Measurements from ENCODE around the gene CFAP74. TPM values are rescaled to one million over a fixed set of nuclear protein-coding genes. Genes with fewer than 3 reads are reported as not detected.
A peak's percentile ranks its signal among the peaks of the same experiment; 100 is the strongest.

CFAP74 gene
- total and polyA plus RNA-seq, 9 of the 15 experiments (the other 6 are each of a cell fraction or from before 2014, with no cell fraction given) = 0.03 to 0.15 (median 0.05) TPM; not detected in 6

DNA sequence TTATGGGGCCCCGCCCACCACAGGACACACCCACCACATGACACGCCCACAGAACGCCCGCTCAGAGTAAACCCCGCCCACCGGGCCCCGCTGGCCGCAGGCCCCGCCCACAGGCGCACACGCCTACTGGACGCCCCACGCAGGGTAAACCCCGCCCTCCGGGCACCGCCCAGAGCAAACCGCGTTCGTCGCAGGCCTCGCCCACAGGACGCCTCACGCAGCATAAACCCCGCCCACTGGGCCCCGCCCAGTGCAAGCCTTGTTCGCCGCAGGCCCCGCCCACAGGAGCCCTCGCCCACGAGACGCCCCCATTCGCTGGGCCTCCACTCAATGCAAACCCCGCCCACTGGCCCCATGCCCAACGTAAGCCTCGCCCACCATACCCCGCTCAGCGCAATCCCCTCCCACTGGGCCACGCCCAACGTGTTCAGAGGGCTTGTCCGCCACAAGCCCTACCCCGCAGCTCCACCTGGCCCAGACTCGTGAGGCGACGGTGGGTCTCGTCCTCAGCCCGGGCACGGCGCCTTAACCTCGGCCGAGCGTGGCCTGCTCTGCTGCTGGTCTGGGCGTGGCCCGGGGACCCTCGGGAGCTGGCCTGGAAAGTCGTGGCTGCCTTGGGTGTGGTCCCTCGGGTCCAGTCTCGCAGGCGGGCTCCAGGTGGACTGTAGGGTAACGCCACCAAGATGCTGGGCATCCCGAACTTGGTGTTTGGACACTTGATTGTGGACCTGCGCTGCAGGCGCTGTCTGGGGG, 84.1 kb downstream of the CFAP74 start (continued):
- TF ChIP-seq, protein P1, sequence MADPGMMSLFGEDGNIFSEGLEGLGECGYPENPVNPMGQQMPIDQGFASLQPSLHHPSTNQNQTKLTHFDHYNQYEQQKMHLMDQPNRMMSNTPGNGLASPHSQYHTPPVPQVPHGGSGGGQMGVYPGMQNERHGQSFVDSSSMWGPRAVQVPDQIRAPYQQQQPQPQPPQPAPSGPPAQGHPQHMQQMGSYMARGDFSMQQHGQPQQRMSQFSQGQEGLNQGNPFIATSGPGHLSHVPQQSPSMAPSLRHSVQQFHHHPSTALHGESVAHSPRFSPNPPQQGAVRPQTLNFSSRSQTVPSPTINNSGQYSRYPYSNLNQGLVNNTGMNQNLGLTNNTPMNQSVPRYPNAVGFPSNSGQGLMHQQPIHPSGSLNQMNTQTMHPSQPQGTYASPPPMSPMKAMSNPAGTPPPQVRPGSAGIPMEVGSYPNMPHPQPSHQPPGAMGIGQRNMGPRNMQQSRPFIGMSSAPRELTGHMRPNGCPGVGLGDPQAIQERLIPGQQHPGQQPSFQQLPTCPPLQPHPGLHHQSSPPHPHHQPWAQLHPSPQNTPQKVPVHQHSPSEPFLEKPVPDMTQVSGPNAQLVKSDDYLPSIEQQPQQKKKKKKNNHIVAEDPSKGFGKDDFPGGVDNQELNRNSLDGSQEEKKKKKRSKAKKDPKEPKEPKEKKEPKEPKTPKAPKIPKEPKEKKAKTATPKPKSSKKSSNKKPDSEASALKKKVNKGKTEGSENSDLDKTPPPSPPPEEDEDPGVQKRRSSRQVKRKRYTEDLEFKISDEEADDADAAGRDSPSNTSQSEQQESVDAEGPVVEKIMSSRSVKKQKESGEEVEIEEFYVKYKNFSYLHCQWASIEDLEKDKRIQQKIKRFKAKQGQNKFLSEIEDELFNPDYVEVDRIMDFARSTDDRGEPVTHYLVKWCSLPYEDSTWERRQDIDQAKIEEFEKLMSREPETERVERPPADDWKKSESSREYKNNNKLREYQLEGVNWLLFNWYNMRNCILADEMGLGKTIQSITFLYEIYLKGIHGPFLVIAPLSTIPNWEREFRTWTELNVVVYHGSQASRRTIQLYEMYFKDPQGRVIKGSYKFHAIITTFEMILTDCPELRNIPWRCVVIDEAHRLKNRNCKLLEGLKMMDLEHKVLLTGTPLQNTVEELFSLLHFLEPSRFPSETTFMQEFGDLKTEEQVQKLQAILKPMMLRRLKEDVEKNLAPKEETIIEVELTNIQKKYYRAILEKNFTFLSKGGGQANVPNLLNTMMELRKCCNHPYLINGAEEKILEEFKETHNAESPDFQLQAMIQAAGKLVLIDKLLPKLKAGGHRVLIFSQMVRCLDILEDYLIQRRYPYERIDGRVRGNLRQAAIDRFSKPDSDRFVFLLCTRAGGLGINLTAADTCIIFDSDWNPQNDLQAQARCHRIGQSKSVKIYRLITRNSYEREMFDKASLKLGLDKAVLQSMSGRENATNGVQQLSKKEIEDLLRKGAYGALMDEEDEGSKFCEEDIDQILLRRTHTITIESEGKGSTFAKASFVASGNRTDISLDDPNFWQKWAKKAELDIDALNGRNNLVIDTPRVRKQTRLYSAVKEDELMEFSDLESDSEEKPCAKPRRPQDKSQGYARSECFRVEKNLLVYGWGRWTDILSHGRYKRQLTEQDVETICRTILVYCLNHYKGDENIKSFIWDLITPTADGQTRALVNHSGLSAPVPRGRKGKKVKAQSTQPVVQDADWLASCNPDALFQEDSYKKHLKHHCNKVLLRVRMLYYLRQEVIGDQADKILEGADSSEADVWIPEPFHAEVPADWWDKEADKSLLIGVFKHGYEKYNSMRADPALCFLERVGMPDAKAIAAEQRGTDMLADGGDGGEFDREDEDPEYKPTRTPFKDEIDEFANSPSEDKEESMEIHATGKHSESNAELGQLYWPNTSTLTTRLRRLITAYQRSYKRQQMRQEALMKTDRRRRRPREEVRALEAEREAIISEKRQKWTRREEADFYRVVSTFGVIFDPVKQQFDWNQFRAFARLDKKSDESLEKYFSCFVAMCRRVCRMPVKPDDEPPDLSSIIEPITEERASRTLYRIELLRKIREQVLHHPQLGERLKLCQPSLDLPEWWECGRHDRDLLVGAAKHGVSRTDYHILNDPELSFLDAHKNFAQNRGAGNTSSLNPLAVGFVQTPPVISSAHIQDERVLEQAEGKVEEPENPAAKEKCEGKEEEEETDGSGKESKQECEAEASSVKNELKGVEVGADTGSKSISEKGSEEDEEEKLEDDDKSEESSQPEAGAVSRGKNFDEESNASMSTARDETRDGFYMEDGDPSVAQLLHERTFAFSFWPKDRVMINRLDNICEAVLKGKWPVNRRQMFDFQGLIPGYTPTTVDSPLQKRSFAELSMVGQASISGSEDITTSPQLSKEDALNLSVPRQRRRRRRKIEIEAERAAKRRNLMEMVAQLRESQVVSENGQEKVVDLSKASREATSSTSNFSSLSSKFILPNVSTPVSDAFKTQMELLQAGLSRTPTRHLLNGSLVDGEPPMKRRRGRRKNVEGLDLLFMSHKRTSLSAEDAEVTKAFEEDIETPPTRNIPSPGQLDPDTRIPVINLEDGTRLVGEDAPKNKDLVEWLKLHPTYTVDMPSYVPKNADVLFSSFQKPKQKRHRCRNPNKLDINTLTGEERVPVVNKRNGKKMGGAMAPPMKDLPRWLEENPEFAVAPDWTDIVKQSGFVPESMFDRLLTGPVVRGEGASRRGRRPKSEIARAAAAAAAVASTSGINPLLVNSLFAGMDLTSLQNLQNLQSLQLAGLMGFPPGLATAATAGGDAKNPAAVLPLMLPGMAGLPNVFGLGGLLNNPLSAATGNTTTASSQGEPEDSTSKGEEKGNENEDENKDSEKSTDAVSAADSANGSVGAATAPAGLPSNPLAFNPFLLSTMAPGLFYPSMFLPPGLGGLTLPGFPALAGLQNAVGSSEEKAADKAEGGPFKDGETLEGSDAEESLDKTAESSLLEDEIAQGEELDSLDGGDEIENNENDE (IDR thresholded peaks at IDR 0.05; ENCODE audit: low read depth, low read length) = no peak
- no peak for TF ChIP-seq ZNF444 (CRISPR knock-in tag; IDR thresholded peaks at IDR 0.05)
- no peak for TF ChIP-seq IRF2 (CRISPR knock-in tag; IDR thresholded peaks at IDR 0.05)
- no peak for TF ChIP-seq ZNF668 (CRISPR knock-in tag; IDR thresholded peaks at IDR 0.05)
- TF ChIP-seq, protein P2, sequence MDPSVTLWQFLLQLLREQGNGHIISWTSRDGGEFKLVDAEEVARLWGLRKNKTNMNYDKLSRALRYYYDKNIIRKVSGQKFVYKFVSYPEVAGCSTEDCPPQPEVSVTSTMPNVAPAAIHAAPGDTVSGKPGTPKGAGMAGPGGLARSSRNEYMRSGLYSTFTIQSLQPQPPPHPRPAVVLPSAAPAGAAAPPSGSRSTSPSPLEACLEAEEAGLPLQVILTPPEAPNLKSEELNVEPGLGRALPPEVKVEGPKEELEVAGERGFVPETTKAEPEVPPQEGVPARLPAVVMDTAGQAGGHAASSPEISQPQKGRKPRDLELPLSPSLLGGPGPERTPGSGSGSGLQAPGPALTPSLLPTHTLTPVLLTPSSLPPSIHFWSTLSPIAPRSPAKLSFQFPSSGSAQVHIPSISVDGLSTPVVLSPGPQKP (CRISPR knock-in tag; IDR thresholded peaks at IDR 0.05) = no peak
- no peak for TF ChIP-seq PML (IDR thresholded peaks at IDR 0.05; ENCODE audit: low read length)
- TF ChIP-seq, protein P3, sequence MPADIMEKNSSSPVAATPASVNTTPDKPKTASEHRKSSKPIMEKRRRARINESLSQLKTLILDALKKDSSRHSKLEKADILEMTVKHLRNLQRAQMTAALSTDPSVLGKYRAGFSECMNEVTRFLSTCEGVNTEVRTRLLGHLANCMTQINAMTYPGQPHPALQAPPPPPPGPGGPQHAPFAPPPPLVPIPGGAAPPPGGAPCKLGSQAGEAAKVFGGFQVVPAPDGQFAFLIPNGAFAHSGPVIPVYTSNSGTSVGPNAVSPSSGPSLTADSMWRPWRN (IDR thresholded peaks at IDR 0.05; ENCODE audit: low read depth) = no peak
- no peak for TF ChIP-seq ELF4 (CRISPR knock-in tag; IDR thresholded peaks at IDR 0.05)
- TF ChIP-seq GTF2A2 (tag; IDR thresholded peaks at IDR 0.05) = no peak
- TF ChIP-seq CHD4 (IDR thresholded peaks at IDR 0.05; ENCODE audit: insufficient read depth, insufficient replicate concordance, low read depth, low read length, poor library complexity, severe bottlenecking) = no peak
- TF ChIP-seq TEAD4 (IDR thresholded peaks at IDR 0.05; ENCODE audit: low read length) = 0 out of 2 replicates have a peak, but pooled peaks have one; percentile 18
- no peak for TF ChIP-seq TEAD4 (CRISPR knock-in tag; IDR thresholded peaks at IDR 0.05; ENCODE audit: borderline replicate concordance)
- no peak for TF ChIP-seq POLR2AphosphoS5 (IDR thresholded peaks at IDR 0.05; ENCODE audit: control insufficient read depth, insufficient read depth, low read depth, low read length)
- no peak for TF ChIP-seq POLR3A (IDR thresholded peaks at IDR 0.05; ENCODE audit: borderline replicate concordance, extremely low read depth, insufficient read depth, insufficient read length)
- no peak for TF ChIP-seq ZNF217 (CRISPR knock-in tag; IDR thresholded peaks at IDR 0.05)
